IMR-90 (cell line): ENCODE measurements around the gene ZC3H7B. TPM values are rescaled to one million over a fixed set of nuclear protein-coding genes. Genes with fewer than 3 reads are reported as not detected.

Source experiments
- ATAC-seq: fragments of 200-7000 bp; cut with Tn5 transposase; 2 replicates; pipeline ENCODE4 v1.9.1; 2020; ENCODE audit warnings: low read depth, mild to moderate bottlenecking, moderate library complexity
- BruUV-seq: library from RNA; stranded (reverse); fragments of 400-500 nt; replicated peaks from 2 replicates; lab custom pipeline; 2021; lab: Mats Ljungman, UMichigan
- CTCF ChIA-PET: fragments of 300-600 bp; formaldehyde crosslinking; extraction: SDS; loops from one replicate; lab custom pipeline; 2021; ENCODE audit warnings: antibody characterized with exemption; lab: Yijun Ruan, JAX
- POLR2A ChIA-PET: fragments of 300-600 bp; sonication (Branson Sonifier 250); formaldehyde crosslinking; loops from one replicate; lab custom pipeline; 2022; ENCODE audit warnings: antibody characterized with exemption; ENCODE audit not compliant: unreplicated experiment; lab: Charles Lee
- DNase-seq: peaks from one replicate; pipeline ENCODE4 v3.0.0; 2013
- H2AFZ ChIP-seq: replicated peaks from 2 replicates; pipeline ENCODE3; 2013; ENCODE audit warnings: low read length, mild to moderate bottlenecking; ENCODE audit not compliant: poor library complexity
- H2AK5ac ChIP-seq: 2 replicates; pipeline ENCODE4 v1.6.1; 2013; ENCODE audit warnings: low read depth, low read length, inconsistent platforms
- H2AK9ac ChIP-seq: replicated peaks from 2 replicates; pipeline ENCODE3; 2013; ENCODE audit warnings: mild to moderate bottlenecking, low read depth, low read length, moderate library complexity; ENCODE audit not compliant: poor library complexity
- H2BK120ac ChIP-seq: 2 replicates; pipeline ENCODE4 v1.6.1; 2013; ENCODE audit warnings: low read depth, low read length, inconsistent platforms
- H2BK15ac ChIP-seq: 3 replicates; pipeline ENCODE4 v1.6.1; 2013; ENCODE audit warnings: low read depth, low read length, inconsistent platforms
- H2BK20ac ChIP-seq: 2 replicates; pipeline ENCODE4 v1.6.1; 2013; ENCODE audit warnings: low read depth, mild to moderate bottlenecking, inconsistent platforms, low read length, moderate library complexity
- H2BK5ac ChIP-seq: 2 replicates; pipeline ENCODE4 v1.6.1; 2013; ENCODE audit warnings: mild to moderate bottlenecking, low read depth, low read length, inconsistent platforms; ENCODE audit not compliant: poor library complexity, severe bottlenecking
- H3K14ac ChIP-seq: replicated peaks from 2 replicates; pipeline ENCODE4 v1.6.1; 2013; ENCODE audit warnings: low read depth, low read length, inconsistent platforms
- H3K18ac ChIP-seq: 2 replicates; pipeline ENCODE4 v1.6.1; 2013; ENCODE audit warnings: low read depth, low read length, control low read depth
- H3K23ac ChIP-seq: 2 replicates; pipeline ENCODE4 v1.6.1; 2013; ENCODE audit warnings: low read depth, low read length, inconsistent platforms
- H3K27ac ChIP-seq: 2 replicates; pipeline ENCODE4 v1.5.1; 2013; ENCODE audit warnings: mild to moderate bottlenecking, control low read depth, low read length; ENCODE audit not compliant: insufficient read depth
- H3K27me3 ChIP-seq: 2 replicates; pipeline ENCODE4 v1.6.1; 2013; ENCODE audit warnings: low read length; ENCODE audit not compliant: control insufficient read depth, insufficient read depth
- H3K36me3 ChIP-seq: 2 replicates; pipeline ENCODE4 v1.6.1; 2013; ENCODE audit warnings: low read length, mixed read lengths; ENCODE audit not compliant: control insufficient read depth, insufficient read depth
- H3K4ac ChIP-seq: 2 replicates; pipeline ENCODE4 v1.6.1; 2013; ENCODE audit warnings: low read depth, low read length, inconsistent platforms
- H3K4me1 ChIP-seq: 2 replicates; pipeline ENCODE4 v1.6.1; 2013; ENCODE audit warnings: low read length, mixed read lengths; ENCODE audit not compliant: control insufficient read depth, insufficient read depth
- H3K4me2 ChIP-seq: 2 replicates; pipeline ENCODE4 v1.6.1; 2013; ENCODE audit warnings: low read depth, mild to moderate bottlenecking, control low read depth, low read length, moderate library complexity
- H3K4me3 ChIP-seq: 2 replicates; pipeline ENCODE4 v1.5.1; 2013; ENCODE audit warnings: low read depth, mild to moderate bottlenecking, control low read depth, low read length, moderate library complexity; ENCODE audit not compliant: insufficient read depth
- H3K56ac ChIP-seq: 2 replicates; pipeline ENCODE4 v1.6.1; 2013; ENCODE audit warnings: low read length, inconsistent platforms; ENCODE audit not compliant: insufficient read depth; ENCODE audit errors: extremely low read depth
- H3K79me1 ChIP-seq, 2 experiments: 2 replicates each; pipeline ENCODE4 v1.6.1; 2013; ENCODE audit warnings: low read length in 2 of 2, inconsistent platforms in 1 of 2, low read depth in 1 of 2
- H3K9ac ChIP-seq: 2 replicates; pipeline ENCODE4 v1.6.1; 2013; ENCODE audit warnings: low read depth, low read length, control low read depth
- H3K9me1 ChIP-seq: 2 replicates; pipeline ENCODE4 v1.6.1; 2013; ENCODE audit warnings: low read length, inconsistent platforms; ENCODE audit not compliant: insufficient read depth
- H3K9me3 ChIP-seq: 2 replicates; pipeline ENCODE4 v1.6.1; 2013; ENCODE audit warnings: low read length; ENCODE audit not compliant: control insufficient read depth, insufficient read depth
- H4K20me1 ChIP-seq: 2 replicates; pipeline ENCODE4 v1.6.1; 2013; ENCODE audit warnings: low read length, inconsistent platforms; ENCODE audit not compliant: insufficient read depth
- H4K5ac ChIP-seq: 2 replicates; pipeline ENCODE4 v1.6.1; 2013; ENCODE audit warnings: mild to moderate bottlenecking, low read depth, low read length, control low read depth
- H4K8ac ChIP-seq, 2 experiments: 2 replicates each; pipeline ENCODE4 v1.6.1; 2013; ENCODE audit warnings: low read depth in 2 of 2, low read length in 2 of 2, control low read depth in 1 of 2, inconsistent platforms in 1 of 2
- H4K91ac ChIP-seq: 2 replicates; pipeline ENCODE4 v1.6.1; 2013; ENCODE audit warnings: low read depth, low read length, inconsistent platforms; ENCODE audit not compliant: insufficient read depth
- BHLHE40 ChIP-seq: fragments of 150-350 bp; IDR thresholded peaks from 2 replicates; pipeline ENCODE4 v1.6.1; 2016; ENCODE audit warnings: mild to moderate bottlenecking, low read depth, low read length
- CHD1 ChIP-seq: IDR thresholded peaks from 2 replicates; pipeline ENCODE4 v1.6.1; 2012; ENCODE audit warnings: low read depth, low read length, improper control_type of control experiment
- FOS ChIP-seq: fragments of 150-350 bp; IDR thresholded peaks from 2 replicates; pipeline ENCODE4 v1.6.1; 2016; ENCODE audit warnings: low read depth, low read length
- MAZ ChIP-seq: IDR thresholded peaks from 2 replicates; pipeline ENCODE4 v1.6.1; 2012; ENCODE audit warnings: low read depth, mild to moderate bottlenecking, low read length, improper control_type of control experiment, moderate library complexity, borderline replicate concordance
- MXI1 ChIP-seq: IDR thresholded peaks from 2 replicates; pipeline ENCODE4 v1.6.1; 2012; ENCODE audit warnings: low read depth, mild to moderate bottlenecking, low read length, moderate library complexity, borderline replicate concordance
- POLR2A ChIP-seq: IDR thresholded peaks from 2 replicates; pipeline ENCODE4 v1.6.1; 2012; ENCODE audit warnings: mild to moderate bottlenecking, low read depth, low read length
- RAD21 ChIP-seq: IDR thresholded peaks from 2 replicates; pipeline ENCODE4 v1.6.1; 2012; ENCODE audit warnings: low read length, improper control_type of control experiment
- RCOR1 ChIP-seq: IDR thresholded peaks from 2 replicates; pipeline ENCODE4 v1.6.1; 2012; ENCODE audit warnings: mild to moderate bottlenecking, low read length, improper control_type of control experiment; ENCODE audit not compliant: insufficient replicate concordance
- SMC3 ChIP-seq: fragments of 150-350 bp; IDR thresholded peaks from 2 replicates; pipeline ENCODE4 v1.6.1; 2016; ENCODE audit warnings: low read depth, mild to moderate bottlenecking, antibody characterized with exemption, low read length, moderate library complexity
- WGBS, 2 experiments: methylation state at CpG; one replicate each; pipeline versions ENCODE4 v1.1.5 to v1.1.7; 2013; ENCODE audit warnings: missing lambda C conversion rate in 2 of 2; ENCODE audit not compliant: insufficient read length in 1 of 2; ENCODE audit errors: extremely low coverage in 2 of 2; 5-methylcytosine and 5-hydroxymethylcytosine counted together
- dilution Hi-C: fragments of 300-500 bp; cut with HindIII; formaldehyde crosslinking; loops from one replicate; pipeline ENCODE4 v1.14.3; 2018; ENCODE audit warnings: low sequenced_read_pairs; ENCODE audit not compliant: unreplicated experiment
- in situ Hi-C: fragments of 300-500 bp; cut with MboI; formaldehyde crosslinking; loops from 3 replicates; pipeline ENCODE4 v1.14.3; 2019; ENCODE audit warnings: low sequenced_read_pairs, inconsistent platforms, mixed read lengths
- intact Hi-C: fragments of 100-400 bp; cut with micrococcal nuclease; formaldehyde crosslinking; loops from 2 replicates; pipeline ENCODE4 v1.10.0; 2022
- polyA plus RNA-seq, 3 experiments: library from polyadenylated mRNA; depleted of rRNA; stranded (reverse); fragments of >200 nt; gene quantifications; 2 replicates each; pipeline ENCODE4 v1.2.3, GENCODE V29; 2012; ENCODE audit warnings: low replicate concordance in 1 of 3
- total RNA-seq: library from RNA; depleted of rRNA; stranded (reverse); fragments of >200 nt; gene quantifications from 2 replicates; pipeline ENCODE4 v1.2.3, GENCODE V29; 2012
- TF ChIP-seq, protein P1 (sequence below): fragments of 150-350 bp; IDR thresholded peaks from 2 replicates; pipeline ENCODE4 v1.6.1; 2017; ENCODE audit warnings: mild to moderate bottlenecking, antibody characterized with exemption, low read length, low read depth
- TF ChIP-seq, protein P2 (sequence below): fragments of 150-350 bp; IDR thresholded peaks from 2 replicates; pipeline ENCODE4 v1.6.1; 2016; ENCODE audit warnings: low read depth, mild to moderate bottlenecking, low read length, moderate library complexity, borderline replicate concordance

The ZC3H7B gene
- total and polyA plus RNA-seq, 2 of the 4 experiments (the other 2 are of a cell fraction) = 37.6 to 72.3 TPM

DNA sequence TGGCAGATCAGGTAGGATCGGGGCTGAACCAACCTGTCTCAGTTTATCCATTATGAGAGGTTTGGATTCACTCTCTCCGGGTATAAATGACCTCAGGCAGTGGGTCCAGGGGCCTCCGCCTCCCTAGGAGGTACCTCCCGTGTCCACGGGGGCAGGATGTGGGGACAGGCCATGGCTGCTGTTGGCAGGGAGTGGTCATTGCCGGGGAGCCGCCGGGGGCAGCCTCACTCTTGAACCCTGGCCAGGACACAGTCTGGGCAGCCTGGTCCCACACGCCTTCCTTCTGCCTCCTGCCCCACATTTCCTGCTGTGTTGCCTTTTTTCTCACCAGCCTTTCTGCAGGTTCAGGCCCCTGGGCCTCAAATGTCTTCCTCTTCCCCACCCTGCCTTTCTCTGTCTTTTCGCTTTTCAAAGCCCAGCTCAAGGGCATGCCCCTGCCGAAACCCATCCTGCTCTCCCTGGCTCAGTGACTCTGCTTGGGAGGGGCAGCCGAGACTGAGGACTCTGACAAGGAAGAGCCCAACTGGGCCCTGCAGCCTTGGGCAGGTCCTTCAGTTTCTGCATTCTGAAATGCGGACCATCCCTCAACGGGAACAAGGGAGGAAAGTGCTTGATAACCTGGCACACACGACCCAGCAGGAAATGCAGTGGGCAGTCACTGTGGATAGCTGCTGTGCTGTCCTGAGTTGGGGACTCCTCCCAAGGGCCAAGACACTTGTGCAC is 31.1 kb downstream of the ZC3H7B start:
- ChIA-PET CTCF (no interaction called here), POLR2A (no interaction called here)
- peaks cover 74% of the 10 kb centered on the region for H3K36me3 ChIP-seq
- H4K8ac ChIP-seq = no peak overlapping the region
- no peak overlapping the region for H2AFZ ChIP-seq
- H3K56ac ChIP-seq = no peak overlapping the region
- H3K4me3 ChIP-seq = no peak overlapping the region
- H3K4ac ChIP-seq = no peak overlapping the region
- H4K5ac ChIP-seq = no peak overlapping the region
- H2BK15ac ChIP-seq = no peak overlapping the region
- DNase-seq (no peak), ATAC-seq (no peak)
- no peak for TF ChIP-seq MXI1
- TF ChIP-seq RCOR1 = no peak
- no peak for TF ChIP-seq SMC3
- TF ChIP-seq, protein P1, sequence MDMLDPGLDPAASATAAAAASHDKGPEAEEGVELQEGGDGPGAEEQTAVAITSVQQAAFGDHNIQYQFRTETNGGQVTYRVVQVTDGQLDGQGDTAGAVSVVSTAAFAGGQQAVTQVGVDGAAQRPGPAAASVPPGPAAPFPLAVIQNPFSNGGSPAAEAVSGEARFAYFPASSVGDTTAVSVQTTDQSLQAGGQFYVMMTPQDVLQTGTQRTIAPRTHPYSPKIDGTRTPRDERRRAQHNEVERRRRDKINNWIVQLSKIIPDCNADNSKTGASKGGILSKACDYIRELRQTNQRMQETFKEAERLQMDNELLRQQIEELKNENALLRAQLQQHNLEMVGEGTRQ = no peak
- TF ChIP-seq FOS = no peak
- no peak for TF ChIP-seq MAZ
- TF ChIP-seq POLR2A = no peak
- TF ChIP-seq BHLHE40 = no peak
- TF ChIP-seq, protein P2, sequence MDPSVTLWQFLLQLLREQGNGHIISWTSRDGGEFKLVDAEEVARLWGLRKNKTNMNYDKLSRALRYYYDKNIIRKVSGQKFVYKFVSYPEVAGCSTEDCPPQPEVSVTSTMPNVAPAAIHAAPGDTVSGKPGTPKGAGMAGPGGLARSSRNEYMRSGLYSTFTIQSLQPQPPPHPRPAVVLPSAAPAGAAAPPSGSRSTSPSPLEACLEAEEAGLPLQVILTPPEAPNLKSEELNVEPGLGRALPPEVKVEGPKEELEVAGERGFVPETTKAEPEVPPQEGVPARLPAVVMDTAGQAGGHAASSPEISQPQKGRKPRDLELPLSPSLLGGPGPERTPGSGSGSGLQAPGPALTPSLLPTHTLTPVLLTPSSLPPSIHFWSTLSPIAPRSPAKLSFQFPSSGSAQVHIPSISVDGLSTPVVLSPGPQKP = no peak
- no peak for TF ChIP-seq RAD21
- TF ChIP-seq CHD1 = no peak
- H3K27ac ChIP-seq = no peak overlapping the region; the same call in 1 of the 2 replicates
- no peak overlapping the region for H3K23ac ChIP-seq
- H3K9ac ChIP-seq = no peak overlapping the region
- 100% methylated on average over 2 of the region's 15 CpGs; no CpG with 5 or more reads in 1 of the 2 experiments for WGBS, 2 experiments
- no peak overlapping the region for H2BK20ac ChIP-seq
- H2AK5ac ChIP-seq = no peak overlapping the region
- dilution Hi-C loops = no loop called here
- H3K79me1 ChIP-seq = peaks cover 9 to 43% of the 10 kb centered on the region in 2 experiments
- H3K9me1 ChIP-seq = peaks cover 13% of the 10 kb centered on the region
- H4K20me1 ChIP-seq = peaks cover 4% of the 10 kb centered on the region; the same call in 1 of the 2 replicates
- no peak overlapping the region for H4K91ac ChIP-seq
- no peaks in the 10 kb centered on the region for H3K27me3 ChIP-seq
- H2BK5ac ChIP-seq = no peak overlapping the region
- no TSS peak for BruUV-seq
- H3K9me3 ChIP-seq = no peaks in the 10 kb centered on the region
- H2AK9ac ChIP-seq = no peak overlapping the region
- intact Hi-C loops = no loop called here
- no peak overlapping the region for H2BK120ac ChIP-seq
- no peak overlapping the region for H3K18ac ChIP-seq
- H3K4me1 ChIP-seq = no peaks in the 10 kb centered on the region
- H3K4me2 ChIP-seq = no peak overlapping the region
- in situ Hi-C loops = no loop called here
- no peak overlapping the region for H3K14ac ChIP-seq
